Testis (tissue), 2 donors: ENCODE results near the gene EEA1.

Experiments used
- CTCF ChIP-seq, 3 experiments: fragments of 450-650 bp in 2 of 3; fragments of 200-600 bp in 1 of 3; sonication (generic) in 1 of 3; IDR thresholded peaks; one replicate each; pipeline ENCODE4 v1.5.1; 2016 to 2019; ENCODE audit warnings: antibody characterized with exemption in 3 of 3, mild to moderate bottlenecking in 2 of 3, moderate library complexity in 1 of 3
- POLR2A ChIP-seq: fragments of 450-650 bp; IDR thresholded peaks from one replicate; pipeline ENCODE4 v1.6.1; 2017; ENCODE audit warnings: antibody characterized with exemption, mild to moderate bottlenecking, moderate library complexity

DNA sequence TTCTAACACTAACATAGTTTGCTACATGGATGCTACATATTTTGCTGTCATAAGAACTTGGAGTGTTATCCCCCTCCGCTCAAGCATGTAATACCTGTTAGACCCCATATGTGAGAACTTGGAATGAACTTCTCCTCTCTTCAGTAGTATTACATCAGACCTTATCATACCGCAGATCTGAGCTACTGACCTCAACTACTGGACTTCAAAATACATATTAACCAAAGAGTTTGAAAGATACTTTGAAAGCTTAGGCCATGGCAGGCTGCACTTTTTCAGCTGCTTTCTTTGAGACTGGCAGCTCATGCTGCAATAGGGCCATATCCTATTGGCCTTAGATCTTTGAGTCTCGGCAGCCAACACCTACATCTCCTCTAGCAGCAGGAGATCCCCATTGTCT is 74.8 kb downstream of the EEA1 start:
- TF ChIP-seq CTCF (IDR thresholded peaks at IDR 0.05): no peak
- no peak for TF ChIP-seq POLR2A
